Measurements from ENCODE around the gene ATRNL1.

- no peak for TF ChIP-seq EGR1 (IDR thresholded peaks at IDR 0.05; ENCODE audit: borderline replicate concordance, low read depth, low read length)
- no peak for TF ChIP-seq RAD21 (IDR thresholded peaks at IDR 0.05 in 1 of 2, conservative IDR thresholded peaks at IDR 0.05 in 1 of 2; ENCODE audit: low read depth in 2 of 2, low read length in 2 of 2)
- TF ChIP-seq CTCF (IDR thresholded peaks at IDR 0.05; ENCODE audit: control extremely low read depth in 1 of 3, insufficient read depth in 1 of 3, low read depth in 1 of 3, low read length in 3 of 3), result no peak
- TF ChIP-seq CBX8 (IDR thresholded peaks at IDR 0.05; ENCODE audit: borderline replicate concordance, low read depth, low read length), result no peak
- no peak for TF ChIP-seq EP300 (IDR thresholded peaks at IDR 0.05; ENCODE audit: borderline replicate concordance in 1 of 2, low read depth in 2 of 2, low read length in 2 of 2)
- no peak for TF ChIP-seq TAF1 (IDR thresholded peaks at IDR 0.05; ENCODE audit: low read depth, low read length)
- TF ChIP-seq POLR2A (IDR thresholded peaks at IDR 0.05; ENCODE audit: control extremely low read depth in 1 of 2, low read depth in 2 of 2, low read length in 2 of 2), result no peak
- no peak for TF ChIP-seq JUND (IDR thresholded peaks at IDR 0.05; ENCODE audit: low read length)
- no peak for TF ChIP-seq NRF1 (IDR thresholded peaks at IDR 0.05; ENCODE audit: low read depth, low read length)
- TF ChIP-seq E2F6 (IDR thresholded peaks at IDR 0.05), result no peak
- no peak for TF ChIP-seq MAX (IDR thresholded peaks at IDR 0.05)
Observed at GRCh38 chr10:115606741-115607140, 513.6 kb downstream of the ATRNL1 start.

Data from H1 (cell line).